SKM-1 (cell line): ENCODE data around the gene CALR3.
A peak's percentile ranks its signal among the peaks of the same experiment; 100 is the strongest.
"Not testable (repeated sequence)": the region's sequence is repeated elsewhere in the genome, so short reads cannot be mapped to it uniquely, and the experiment has no call there.

Source experiments
- DNase-seq: peaks from one replicate; lab custom pipeline; 2025; ENCODE audit not compliant: unreplicated experiment; lab: John Stamatoyannopoulos, UW

The CALR3 gene

GRCh38 chr19:16458391-16459341 lies 37.3 kb downstream of the CALR3 start:
- no peak for DNase-seq

GRCh38 chr19:16457954-16458331 lies 38.0 kb downstream of the CALR3 start:
- no peak for DNase-seq

- DNase-seq: no peak
Measured at GRCh38 chr19:16457195-16457953, 38.6 kb downstream of the CALR3 start.

GRCh38 chr19:16456652-16457194 lies 39.2 kb downstream of the CALR3 start:
- no peak for DNase-seq

DNA sequence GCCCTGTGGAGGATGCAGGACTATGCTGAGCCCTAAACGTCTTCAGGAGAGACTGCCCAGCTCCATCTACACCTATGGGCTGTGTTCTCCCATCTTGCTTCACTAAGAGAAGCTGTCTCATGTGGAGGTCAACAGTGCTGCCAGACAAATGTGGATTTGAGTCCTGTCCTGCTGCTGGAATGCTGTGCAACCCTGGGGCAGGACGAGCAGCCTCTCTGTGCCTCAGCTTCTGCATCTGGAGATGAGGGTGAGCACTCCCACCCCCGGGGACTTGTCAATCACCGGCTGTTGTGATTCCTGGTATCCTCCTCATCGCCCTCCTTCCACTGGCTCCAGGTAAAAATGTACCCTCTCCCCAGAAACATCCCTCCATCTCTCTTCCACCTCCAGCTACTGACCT lies 40.5 kb downstream of the CALR3 start:
- DNase-seq: no peak

- DNase-seq: no peak
Measured at GRCh38 chr19:16454351-16454918, 41.5 kb downstream of the CALR3 start.

- DNase-seq: no peak
Measured at GRCh38 chr19:16452325-16452724, 43.6 kb downstream of the CALR3 start.

DNA sequence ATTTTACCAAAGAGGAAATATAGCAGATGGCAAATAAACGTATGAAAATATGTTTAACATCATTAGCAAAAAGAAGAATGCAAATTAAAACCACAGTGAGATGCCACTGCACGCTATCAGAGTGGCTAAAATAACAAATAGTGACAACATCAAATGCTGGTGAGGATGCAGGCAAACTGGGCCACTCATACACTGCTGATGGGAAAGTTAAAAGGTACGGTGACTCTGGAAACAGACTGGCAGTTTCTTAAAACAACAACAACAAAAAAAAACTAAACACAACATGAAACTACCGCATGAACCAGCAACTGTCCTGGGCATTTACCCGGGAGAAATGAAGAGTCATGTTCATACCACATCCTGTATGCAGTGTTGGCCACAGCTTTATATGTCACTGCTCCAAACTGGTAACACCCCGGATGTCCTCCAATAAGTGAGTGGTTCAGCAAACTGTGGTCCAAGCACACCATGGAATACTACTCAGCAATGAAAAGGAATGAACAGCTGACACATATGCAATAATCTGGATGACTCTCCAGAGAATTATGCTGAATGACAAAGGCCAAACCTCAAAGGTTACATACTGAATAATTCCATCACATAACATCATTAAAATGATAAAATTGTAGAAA lies 46.5 kb downstream of the CALR3 start:
- DNase-seq: no peak

- DNase-seq: not testable (repeated sequence)
Measured at GRCh38 chr19:16448872-16449271, 47.1 kb downstream of the CALR3 start.

DNA sequence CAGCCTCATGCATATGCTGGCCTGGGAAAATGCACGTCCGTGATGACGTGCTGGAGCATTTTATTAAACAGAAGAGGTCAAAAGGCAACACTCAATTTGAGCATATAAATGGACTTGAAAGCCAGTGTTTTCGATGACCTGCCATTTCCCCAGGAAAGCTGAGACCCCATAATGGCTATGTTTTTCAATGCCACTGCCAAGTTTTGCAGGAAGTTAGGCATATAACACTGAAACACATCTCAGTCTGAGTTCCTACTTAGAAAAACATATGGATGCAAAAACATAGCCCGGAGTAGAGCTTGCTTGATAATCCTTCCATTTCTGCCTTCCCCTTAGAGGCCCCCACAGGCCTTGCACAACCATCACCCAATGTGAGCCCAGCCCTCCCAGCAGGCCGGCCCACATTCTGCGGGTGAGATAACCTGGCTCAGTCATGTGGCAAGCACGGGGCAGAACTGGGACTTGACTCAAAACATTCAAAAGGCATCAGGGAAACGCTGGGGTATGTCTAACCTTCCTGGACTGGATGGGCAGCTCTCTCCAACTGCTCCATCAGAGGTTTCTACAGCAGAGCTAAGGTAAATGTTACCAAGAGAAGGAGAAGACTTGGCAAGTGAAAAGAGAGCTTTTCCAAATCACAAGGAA lies 49.1 kb downstream of the CALR3 start:
- DNase-seq: peak; percentile 63

GRCh38 chr19:16446108-16446723 lies 49.8 kb downstream of the CALR3 start:
- DNase-seq: no peak

DNA sequence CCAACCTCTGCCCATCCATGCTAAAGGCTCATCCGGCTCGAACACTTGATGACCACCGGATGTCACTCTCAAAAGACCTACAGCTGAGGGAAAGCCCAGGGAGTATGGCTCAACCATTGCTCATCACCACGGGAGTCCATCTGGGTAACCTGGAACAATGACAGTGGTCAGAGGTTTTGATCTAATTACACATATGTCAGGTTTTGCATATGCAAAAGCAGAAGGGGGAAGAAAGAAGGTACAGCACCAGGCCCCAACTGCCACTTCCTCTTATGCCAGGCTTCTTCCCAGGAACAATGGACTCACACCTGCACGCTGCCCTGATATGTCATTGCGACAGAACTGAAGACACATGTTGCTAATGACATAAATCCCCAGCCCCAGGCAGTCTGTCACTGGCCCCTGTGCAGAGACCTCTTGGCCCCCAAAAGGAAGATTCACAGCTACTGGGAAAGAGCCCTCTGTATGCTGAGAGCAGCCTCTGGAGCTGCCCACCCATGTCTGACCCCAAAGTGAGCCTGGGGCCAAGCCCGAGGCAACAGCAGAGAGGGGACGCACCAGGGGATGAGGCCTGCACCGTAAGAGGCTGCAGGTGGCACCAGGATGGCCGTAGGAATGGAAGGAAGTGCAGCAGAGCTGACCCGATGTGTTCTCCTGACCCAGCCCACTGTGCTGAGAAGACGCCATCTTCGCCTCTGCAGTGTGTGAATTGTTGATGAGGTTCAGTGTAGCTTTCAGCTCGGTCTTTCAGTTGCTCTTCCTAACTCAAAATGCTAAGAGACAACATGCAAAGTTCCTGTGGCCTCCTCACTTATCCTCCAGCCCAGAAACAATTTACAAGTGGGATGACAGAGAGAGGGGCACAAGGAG lies 50.5 kb downstream of the CALR3 start:
- peak; percentile 51 for DNase-seq

DNA sequence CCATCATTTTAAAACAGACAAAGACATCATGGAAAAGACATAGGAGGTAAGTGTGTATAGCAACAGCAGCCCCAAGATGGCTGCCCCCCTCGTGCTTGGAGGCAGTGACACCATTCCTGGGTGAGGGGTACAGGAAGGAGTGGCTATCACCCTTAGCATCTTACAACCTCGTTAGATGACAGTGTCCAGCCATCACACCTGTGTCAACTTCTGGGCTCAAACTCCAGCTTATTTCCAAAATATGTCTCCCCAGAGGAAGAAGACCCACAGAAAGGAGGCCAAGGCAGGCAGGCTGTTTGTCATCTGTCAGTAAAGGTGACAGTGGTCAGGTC lies 51.7 kb downstream of the CALR3 start:
- DNase-seq: no peak

DNA sequence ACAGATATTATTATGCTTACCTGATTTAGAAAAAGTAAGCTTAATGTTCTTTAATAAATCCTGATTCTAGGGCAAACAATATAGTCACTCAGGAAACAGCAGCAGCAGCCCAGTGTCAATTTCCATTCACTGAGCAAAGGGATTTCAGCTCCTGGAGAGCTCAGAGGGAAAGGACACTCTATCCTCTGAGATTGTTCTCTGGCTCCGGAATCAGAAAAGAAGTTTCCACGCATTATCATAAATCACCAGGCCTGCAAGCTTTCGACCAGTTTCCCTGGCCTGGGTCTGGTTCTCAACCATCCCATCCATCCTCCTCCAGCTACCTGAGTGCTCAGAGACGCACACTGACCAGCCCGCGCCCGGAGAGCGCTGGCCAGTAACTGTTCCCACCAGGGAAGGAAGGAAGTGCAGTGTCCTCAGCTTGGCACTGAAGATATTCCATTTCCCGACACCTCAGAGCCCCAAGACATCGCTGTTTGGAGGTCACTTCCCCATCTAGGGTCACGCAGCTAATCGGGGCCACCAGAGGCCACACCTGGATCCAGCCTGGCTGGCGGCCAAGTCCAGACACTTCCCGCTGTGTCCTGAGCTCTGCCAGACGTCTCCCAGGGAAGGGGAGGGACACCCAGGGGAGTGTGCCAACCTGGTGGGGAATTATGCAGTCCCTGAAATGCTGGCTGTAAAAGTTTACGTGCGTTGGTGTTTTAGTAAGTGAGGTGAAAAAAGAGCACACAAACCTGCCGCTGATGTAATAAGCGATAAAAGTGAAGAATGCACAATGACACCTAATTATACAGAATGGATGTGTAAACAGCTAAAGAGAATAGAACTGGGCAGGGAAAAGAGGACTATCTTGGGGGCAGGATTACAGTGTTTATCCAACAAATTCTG lies 53.3 kb downstream of the CALR3 start:
- DNase-seq: no peak

- DNase-seq: no peak
Measured at GRCh38 chr19:16441661-16442162, 54.3 kb downstream of the CALR3 start.

DNA sequence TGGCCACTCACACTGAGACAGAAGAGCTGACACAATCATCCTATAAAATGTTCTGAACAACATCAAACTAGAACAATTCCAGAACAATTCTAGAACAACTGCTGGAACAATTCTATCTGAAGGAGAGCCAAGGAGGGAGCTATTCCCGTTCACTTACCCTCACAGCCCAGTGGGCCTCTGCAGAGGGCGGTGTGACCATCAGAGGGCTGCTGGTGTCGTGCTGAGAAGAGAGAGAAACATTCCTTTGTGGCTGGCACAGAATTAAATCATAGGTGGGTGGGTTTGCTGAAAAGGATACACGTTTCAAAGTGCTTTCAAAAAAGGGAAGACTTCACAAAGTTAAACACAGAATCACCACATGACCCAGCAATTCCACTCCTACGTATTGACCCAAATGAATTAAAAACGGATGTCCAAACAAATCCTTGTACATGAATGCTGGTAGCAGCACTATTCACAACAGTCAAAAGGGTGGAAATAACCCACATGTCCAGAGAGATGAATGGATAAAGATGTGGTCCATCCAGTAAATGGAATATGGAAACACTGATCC lies 59.1 kb downstream of the CALR3 start:
- DNase-seq: no peak

DNA sequence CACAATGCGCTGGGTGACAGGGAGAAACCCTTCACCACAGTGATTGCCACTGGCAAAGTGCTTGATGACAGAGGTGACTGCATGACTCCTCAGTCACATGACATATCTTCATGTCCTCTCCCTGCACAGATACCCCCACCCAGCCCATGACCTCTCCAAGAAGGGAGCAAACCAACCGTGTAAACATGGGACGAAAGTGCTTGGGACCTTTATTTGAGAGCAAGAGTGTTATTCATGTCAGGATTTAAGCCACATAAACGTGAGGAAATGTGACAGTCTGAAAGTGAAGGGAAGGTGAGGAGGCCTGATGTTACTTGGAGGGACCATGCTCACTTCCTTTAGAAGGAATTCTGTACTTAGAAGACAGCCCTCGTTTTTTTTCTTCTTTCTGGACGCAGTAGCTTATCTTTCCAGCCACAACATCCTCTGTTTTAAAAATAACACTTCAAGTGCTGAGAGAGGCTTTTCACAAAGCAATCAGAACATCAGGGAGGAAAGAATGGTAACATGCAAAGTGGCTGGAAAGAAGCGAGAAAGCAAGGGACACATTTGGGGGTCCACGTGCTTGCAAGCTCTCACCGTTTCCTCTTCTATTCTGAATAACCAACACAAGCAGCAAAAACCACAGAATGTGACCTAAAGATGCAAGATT lies 59.8 kb downstream of the CALR3 start:
- DNase-seq: no peak
